ENCODE results near the gene KLHDC4. TPM values are rescaled to one million over a fixed set of nuclear protein-coding genes. Genes with fewer than 3 reads are reported as not detected.

Gene KLHDC4
- total and polyA plus RNA-seq, 2 experiments from 2014 or later: 23.0 to 41.1 TPM

DNA sequence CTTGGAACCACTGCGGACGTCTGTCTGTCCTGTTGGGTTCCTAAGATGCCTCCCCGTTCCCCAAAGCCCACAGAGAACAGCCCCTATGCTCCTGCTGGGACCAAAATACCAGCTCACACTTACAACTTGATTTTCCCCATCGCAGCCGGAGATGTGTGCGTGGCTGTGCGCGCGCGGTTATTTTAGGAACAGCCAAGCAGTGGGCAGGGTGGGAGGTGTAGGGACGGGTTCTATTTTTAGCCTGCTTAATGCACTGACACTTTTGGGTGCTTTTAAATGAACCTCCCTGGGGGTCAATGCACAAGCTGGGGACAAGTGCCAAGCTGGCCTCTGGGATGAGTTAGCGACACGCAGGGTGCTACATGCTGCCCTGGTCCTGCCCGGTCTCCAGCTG lies 74.1 kb downstream of the KLHDC4 start (continued):
- TF ChIP-seq, protein P1, sequence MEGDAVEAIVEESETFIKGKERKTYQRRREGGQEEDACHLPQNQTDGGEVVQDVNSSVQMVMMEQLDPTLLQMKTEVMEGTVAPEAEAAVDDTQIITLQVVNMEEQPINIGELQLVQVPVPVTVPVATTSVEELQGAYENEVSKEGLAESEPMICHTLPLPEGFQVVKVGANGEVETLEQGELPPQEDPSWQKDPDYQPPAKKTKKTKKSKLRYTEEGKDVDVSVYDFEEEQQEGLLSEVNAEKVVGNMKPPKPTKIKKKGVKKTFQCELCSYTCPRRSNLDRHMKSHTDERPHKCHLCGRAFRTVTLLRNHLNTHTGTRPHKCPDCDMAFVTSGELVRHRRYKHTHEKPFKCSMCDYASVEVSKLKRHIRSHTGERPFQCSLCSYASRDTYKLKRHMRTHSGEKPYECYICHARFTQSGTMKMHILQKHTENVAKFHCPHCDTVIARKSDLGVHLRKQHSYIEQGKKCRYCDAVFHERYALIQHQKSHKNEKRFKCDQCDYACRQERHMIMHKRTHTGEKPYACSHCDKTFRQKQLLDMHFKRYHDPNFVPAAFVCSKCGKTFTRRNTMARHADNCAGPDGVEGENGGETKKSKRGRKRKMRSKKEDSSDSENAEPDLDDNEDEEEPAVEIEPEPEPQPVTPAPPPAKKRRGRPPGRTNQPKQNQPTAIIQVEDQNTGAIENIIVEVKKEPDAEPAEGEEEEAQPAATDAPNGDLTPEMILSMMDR (conservative IDR thresholded peaks at IDR 0.05; ENCODE audit: low read depth in 2 of 2): no peak
- no peak for TF ChIP-seq EZH2 (IDR thresholded peaks at IDR 0.05; ENCODE audit: low read depth, unreplicated experiment)

DNA sequence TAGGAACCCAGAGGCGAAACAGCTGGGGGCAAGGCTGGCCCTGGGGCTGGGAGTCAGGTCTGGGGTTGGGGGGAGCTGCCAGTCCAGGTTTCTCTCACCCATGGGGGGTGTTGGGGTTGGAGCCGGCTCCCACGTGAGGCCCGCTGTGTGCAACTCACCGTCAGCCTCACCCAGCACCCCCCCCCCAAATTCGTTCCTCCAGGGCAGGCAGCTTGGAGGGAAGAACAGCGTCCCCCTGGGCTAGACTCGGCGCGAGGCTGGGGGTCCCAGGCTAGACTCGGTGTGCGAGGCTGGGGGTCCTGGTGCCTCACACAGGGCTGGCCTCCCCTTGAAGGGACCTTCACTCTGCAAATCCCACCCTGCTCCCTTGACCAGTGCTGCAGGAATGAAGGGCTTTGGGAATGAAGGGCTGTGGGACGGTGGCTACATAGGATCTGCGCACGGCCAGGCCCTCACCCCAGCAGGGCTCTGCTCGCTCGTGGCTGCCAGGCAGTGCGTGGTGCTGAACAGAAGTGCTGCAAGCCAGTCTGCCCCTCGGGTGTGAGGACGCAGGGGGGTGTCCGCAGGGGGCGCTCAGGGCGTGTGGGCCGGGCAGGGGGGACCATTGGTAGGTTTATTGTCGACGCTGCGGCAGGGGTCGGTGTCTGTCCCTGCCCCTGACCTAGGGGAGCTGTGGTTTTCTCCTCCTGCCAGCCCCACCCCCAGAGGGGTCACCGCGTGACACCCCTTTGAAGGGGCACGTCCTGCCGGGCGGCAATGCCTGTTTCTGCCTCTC lies 74.7 kb downstream of the KLHDC4 start:
- no peak overlapping the region for H3K27ac ChIP-seq (ENCODE audit: low read depth)
- H3K4me1 ChIP-seq (ENCODE audit: insufficient read depth): no peaks in the 10 kb centered on the region
- Mint-ChIP-seq H3K9me3 (no peaks in the 10 kb centered on the region), H3K4me1 (no peaks in the 10 kb centered on the region), H3K27me3 (ENCODE audit: insufficient read depth, low read depth, poor library complexity) (peaks cover 24% of the 10 kb centered on the region), H3K4me3 (no peak overlapping the region), H3K36me3 (ENCODE audit: low read depth) (peaks cover 8% of the 10 kb centered on the region; the same call in 2 of the 3 replicates), H3K27ac (peak overlapping the region; percentile 68; the same call in 1 of the 2 replicates)
- no peaks in the 10 kb centered on the region for H3K27me3 ChIP-seq (ENCODE audit: insufficient read depth)
- H3K9me2 ChIP-seq (ENCODE audit: insufficient read depth): no peaks in the 10 kb centered on the region
- TF ChIP-seq STAT1 (IDR thresholded peaks at IDR 0.05; ENCODE audit: unreplicated experiment) (no peak), ZNF331 (CRISPR knock-in tag; IDR thresholded peaks at IDR 0.05; ENCODE audit: low read depth) (no peak), POLR2AphosphoS5 (IDR thresholded peaks at IDR 0.05; ENCODE audit: low read depth) (peak; percentile 17; the same call in 1 of the 2 replicates), CREB1 (CRISPR knock-in tag; IDR thresholded peaks at IDR 0.05; ENCODE audit: low read depth) (no peak)
- TF ChIP-seq, protein P1 (conservative IDR thresholded peaks at IDR 0.05; ENCODE audit: low read depth in 2 of 2): no peak; a peak in 1 of 4 replicates
- no peak overlapping the region for H3K4me3 ChIP-seq
- DNase-seq (ENCODE audit: low spot score) (no peak), ATAC-seq (peak; percentile 8; the same call in 2 of the 3 replicates)
- no peak overlapping the region for H2AFZ ChIP-seq
- H4K20me1 ChIP-seq (replicated peaks; ENCODE audit: insufficient read depth): no peaks in the 10 kb centered on the region; the same call in 1 of the 2 replicates
- no peaks in the 10 kb centered on the region for H3K79me2 ChIP-seq (replicated peaks; ENCODE audit: insufficient read depth)
- no peaks in the 10 kb centered on the region; the same call in 1 of the 2 replicates for H3K36me3 ChIP-seq (ENCODE audit: insufficient read depth)
- no peaks in the 10 kb centered on the region for H3F3A ChIP-seq (replicated peaks; ENCODE audit: low read depth)
- H3K4me2 ChIP-seq: no peak overlapping the region

DNA sequence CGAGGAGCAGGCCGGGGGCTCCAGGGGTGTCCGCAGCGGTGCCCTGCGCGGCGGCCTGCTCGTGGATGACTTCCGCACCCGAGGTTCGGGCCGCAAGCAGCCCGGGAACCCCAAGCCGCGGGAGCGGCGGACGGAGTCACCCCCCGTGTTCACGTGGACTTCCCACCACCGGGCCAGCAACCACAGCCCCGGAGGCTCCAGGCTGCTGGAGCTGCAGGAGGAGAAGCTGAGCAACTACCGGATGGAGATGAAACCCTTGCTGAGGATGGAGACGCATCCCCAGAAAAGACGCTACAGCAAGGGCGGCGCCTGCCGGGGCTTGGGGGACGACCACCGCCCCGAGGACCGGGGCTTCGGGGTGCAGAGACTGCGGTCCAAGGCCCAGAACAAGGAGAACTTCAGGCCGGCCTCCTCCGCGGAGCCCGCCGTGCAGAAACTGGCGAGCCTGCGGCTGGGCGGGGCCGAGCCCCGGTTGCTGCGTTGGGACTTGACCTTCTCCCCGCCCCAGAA lies 75.8 kb downstream of the KLHDC4 start:
- Histone ChIP-seq H3K27me3 (ENCODE audit: insufficient read depth) (no peaks in the 10 kb centered on the region), H3K4me2 (no peak overlapping the region), H2AFZ (no peak overlapping the region), H3K79me2 (replicated peaks; ENCODE audit: insufficient read depth) (no peaks in the 10 kb centered on the region), H3K9me2 (ENCODE audit: insufficient read depth) (no peaks in the 10 kb centered on the region), H3K4me1 (ENCODE audit: insufficient read depth) (no peaks in the 10 kb centered on the region), H3K27ac (ENCODE audit: low read depth) (no peak overlapping the region), H4K20me1 (replicated peaks; ENCODE audit: insufficient read depth) (no peaks in the 10 kb centered on the region; the same call in 1 of the 2 replicates), H3K4me3 (no peak overlapping the region), H3F3A (replicated peaks; ENCODE audit: low read depth) (no peaks in the 10 kb centered on the region), H3K36me3 (ENCODE audit: insufficient read depth) (no peaks in the 10 kb centered on the region; the same call in 1 of the 2 replicates)
- ATAC-seq (no peak), DNase-seq (ENCODE audit: low spot score) (no peak)
- Mint-ChIP-seq H3K4me1 (no peaks in the 10 kb centered on the region), H3K27ac (no peak overlapping the region), H3K9me3 (no peaks in the 10 kb centered on the region), H3K36me3 (ENCODE audit: low read depth) (peaks cover 4% of the 10 kb centered on the region; the same call in 2 of the 3 replicates), H3K4me3 (no peak overlapping the region), H3K27me3 (ENCODE audit: insufficient read depth, low read depth, poor library complexity) (peaks cover 20% of the 10 kb centered on the region)
- TF ChIP-seq ZNF114 (CRISPR knock-in tag; IDR thresholded peaks at IDR 0.05): no peak
- TF ChIP-seq, protein P2, sequence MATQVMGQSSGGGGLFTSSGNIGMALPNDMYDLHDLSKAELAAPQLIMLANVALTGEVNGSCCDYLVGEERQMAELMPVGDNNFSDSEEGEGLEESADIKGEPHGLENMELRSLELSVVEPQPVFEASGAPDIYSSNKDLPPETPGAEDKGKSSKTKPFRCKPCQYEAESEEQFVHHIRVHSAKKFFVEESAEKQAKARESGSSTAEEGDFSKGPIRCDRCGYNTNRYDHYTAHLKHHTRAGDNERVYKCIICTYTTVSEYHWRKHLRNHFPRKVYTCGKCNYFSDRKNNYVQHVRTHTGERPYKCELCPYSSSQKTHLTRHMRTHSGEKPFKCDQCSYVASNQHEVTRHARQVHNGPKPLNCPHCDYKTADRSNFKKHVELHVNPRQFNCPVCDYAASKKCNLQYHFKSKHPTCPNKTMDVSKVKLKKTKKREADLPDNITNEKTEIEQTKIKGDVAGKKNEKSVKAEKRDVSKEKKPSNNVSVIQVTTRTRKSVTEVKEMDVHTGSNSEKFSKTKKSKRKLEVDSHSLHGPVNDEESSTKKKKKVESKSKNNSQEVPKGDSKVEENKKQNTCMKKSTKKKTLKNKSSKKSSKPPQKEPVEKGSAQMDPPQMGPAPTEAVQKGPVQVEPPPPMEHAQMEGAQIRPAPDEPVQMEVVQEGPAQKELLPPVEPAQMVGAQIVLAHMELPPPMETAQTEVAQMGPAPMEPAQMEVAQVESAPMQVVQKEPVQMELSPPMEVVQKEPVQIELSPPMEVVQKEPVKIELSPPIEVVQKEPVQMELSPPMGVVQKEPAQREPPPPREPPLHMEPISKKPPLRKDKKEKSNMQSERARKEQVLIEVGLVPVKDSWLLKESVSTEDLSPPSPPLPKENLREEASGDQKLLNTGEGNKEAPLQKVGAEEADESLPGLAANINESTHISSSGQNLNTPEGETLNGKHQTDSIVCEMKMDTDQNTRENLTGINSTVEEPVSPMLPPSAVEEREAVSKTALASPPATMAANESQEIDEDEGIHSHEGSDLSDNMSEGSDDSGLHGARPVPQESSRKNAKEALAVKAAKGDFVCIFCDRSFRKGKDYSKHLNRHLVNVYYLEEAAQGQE (IDR thresholded peaks at IDR 0.05; ENCODE audit: unreplicated experiment): no peak
- no peak for TF ChIP-seq STAT1 (IDR thresholded peaks at IDR 0.05; ENCODE audit: unreplicated experiment)
- TF ChIP-seq NANOG (IDR thresholded peaks at IDR 0.05; ENCODE audit: borderline replicate concordance): no peak
- no peak for TF ChIP-seq ZNF331 (CRISPR knock-in tag; IDR thresholded peaks at IDR 0.05; ENCODE audit: low read depth)
- no peak for TF ChIP-seq EZH2 (IDR thresholded peaks at IDR 0.05; ENCODE audit: low read depth, unreplicated experiment)
- TF ChIP-seq JUNB (IDR thresholded peaks at IDR 0.05; ENCODE audit: unreplicated experiment): no peak
- no peak for TF ChIP-seq POLR2AphosphoS5 (IDR thresholded peaks at IDR 0.05; ENCODE audit: low read depth)
- TF ChIP-seq, protein P1 (conservative IDR thresholded peaks at IDR 0.05; ENCODE audit: low read depth in 2 of 2): no peak

Measured in GM23338 (cell line).